Inferior parietal cortex (tissue), 1 donor: ENCODE results near the gene LINGO3.

Experiments used
- DNase-seq: peaks from one replicate; pipeline ENCODE4 v3.0.0-alpha.2; 2016; ENCODE audit errors: extremely low spot score

The LINGO3 gene

GRCh38 chr19:2306281-2306806, 1.6 kb downstream of the LINGO3 start:
- DNase-seq = no peak

- no peak for DNase-seq
These were observed 2.3 kb downstream of the LINGO3 start for GRCh38 chr19:2305452-2306280.

GRCh38 chr19:2303211-2303798, 4.6 kb downstream of the LINGO3 start:
- DNase-seq = no peak

GRCh38 chr19:2302319-2303210, 5.4 kb downstream of the LINGO3 start:
- DNase-seq = no peak

- no peak for DNase-seq
These were observed 7.4 kb downstream of the LINGO3 start for GRCh38 chr19:2300533-2300932.

GRCh38 chr19:2296141-2296540, 11.8 kb downstream of the LINGO3 start:
- no peak for DNase-seq

GRCh38 chr19:2294687-2295335, 13.1 kb downstream of the LINGO3 start:
- DNase-seq = no peak

GRCh38 chr19:2291185-2291751, 16.7 kb downstream of the LINGO3 start:
- no peak for DNase-seq

GRCh38 chr19:2290441-2291184, 17.3 kb downstream of the LINGO3 start:
- DNase-seq = no peak

- no peak for DNase-seq
These were observed 18.1 kb downstream of the LINGO3 start for GRCh38 chr19:2289714-2290435.

- no peak for DNase-seq
These were observed 18.9 kb downstream of the LINGO3 start for GRCh38 chr19:2288818-2289713.

- no peak for DNase-seq
These were observed 19.6 kb downstream of the LINGO3 start for GRCh38 chr19:2288338-2288817.

GRCh38 chr19:2287585-2288337, 20.2 kb downstream of the LINGO3 start:
- no peak for DNase-seq

- DNase-seq = no peak
These were observed 21.4 kb downstream of the LINGO3 start for GRCh38 chr19:2286402-2287140.

GRCh38 chr19:2283835-2284507, 24.0 kb downstream of the LINGO3 start:
- no peak for DNase-seq

- no peak for DNase-seq
These were observed 25.1 kb downstream of the LINGO3 start for GRCh38 chr19:2282862-2283237.
